Measurements from ENCODE around the gene SENP6.

SENP6 gene

DNA sequence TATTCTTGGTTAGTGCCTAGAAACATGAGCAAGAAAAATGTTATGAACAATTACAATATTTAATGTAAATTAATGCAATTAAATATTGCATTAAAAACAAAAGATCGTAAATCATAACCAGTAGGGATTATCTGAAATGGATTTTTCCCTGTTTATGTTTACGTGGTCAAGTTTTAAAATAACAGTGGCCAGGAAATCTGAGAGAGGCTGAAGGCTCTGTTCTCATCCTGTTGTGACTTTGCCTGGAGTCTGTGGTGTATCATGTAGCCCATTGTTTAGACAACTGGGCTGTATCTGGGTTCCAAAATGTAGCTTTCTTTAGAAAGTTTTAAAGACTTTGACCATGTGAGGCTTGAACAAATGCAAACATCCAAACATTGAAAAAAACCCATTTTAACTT lies 149.8 kb downstream of the SENP6 start:
- no peak for DNase-seq

- no peak for DNase-seq
These were observed 150.7 kb downstream of the SENP6 start for GRCh38 chr6:75752365-75752764.

DNA sequence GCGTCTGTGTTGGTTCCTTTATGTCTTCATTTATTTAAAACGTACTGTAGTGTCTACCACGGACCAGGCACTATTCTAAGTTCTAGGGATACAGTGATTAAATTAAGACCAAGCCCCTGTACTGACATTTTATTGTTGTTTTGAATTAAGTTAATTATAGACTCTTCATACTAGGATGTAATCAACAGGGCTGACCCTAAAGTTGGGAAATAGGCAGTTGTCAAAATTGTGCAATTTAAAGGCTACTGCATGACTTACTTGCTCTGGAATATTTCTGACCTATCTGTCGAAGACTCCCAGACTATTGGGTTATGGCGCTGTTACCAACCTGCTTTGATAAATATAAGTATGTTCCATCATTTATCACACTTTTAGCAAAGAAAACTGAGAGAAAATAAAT lies 154.0 kb downstream of the SENP6 start:
- DNase-seq = no peak

- no peak for DNase-seq
These were observed 155.6 kb downstream of the SENP6 start for GRCh38 chr6:75757295-75757694.

DNA sequence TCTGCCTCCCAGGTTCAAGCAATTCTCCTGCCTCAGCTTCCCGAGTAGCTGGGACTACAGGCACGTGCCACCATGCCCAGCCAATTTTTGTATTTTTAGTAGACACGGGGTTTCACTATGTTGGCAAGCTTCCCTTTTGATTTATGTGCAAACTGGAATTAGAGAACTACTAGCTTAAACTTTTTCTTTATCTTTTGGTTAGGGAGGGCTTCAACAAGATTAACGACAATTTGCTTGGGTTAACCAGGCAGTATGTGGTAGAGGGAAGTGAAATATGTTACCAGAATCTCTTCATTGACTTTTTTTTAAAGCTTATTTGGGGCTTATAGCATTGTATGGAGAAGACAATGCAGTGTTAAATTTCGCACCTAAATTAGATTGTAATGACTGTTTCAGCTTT lies 156.4 kb downstream of the SENP6 start:
- no peak for DNase-seq

GRCh38 chr6:75759207-75759606 lies 157.5 kb downstream of the SENP6 start:
- DNase-seq = no peak

GRCh38 chr6:75760320-75760719 lies 158.6 kb downstream of the SENP6 start:
- no peak for DNase-seq

GRCh38 chr6:75761489-75761888 lies 159.8 kb downstream of the SENP6 start:
- DNase-seq = no peak

- DNase-seq = no peak
These were observed 160.4 kb downstream of the SENP6 start for GRCh38 chr6:75762063-75762462.

DNA sequence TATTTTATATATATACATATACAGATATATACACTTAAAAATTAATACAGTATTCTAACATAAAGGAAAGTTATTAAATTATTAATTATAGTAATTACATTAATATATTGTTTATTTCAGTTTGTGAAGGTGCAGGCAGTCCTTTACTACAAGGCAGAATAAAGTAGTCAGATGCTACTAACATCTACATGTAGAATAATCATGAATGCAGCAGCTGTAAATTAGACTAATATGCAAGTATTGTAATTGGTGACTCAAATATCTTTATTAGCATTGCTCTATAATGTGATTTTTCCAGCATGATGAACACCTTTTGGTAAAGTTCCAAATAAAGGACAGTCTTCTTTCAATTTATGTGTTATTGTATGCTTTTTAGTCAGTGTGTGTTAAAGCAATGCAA lies 164.7 kb downstream of the SENP6 start:
- DNase-seq = no peak
